GM18511 (cell line): ENCODE measurements around the gene CYP3A7.
"Not testable (repeated sequence)": the region's sequence is repeated elsewhere in the genome, so short reads cannot be mapped to it uniquely, and the experiment has no call there.

Experiments
- ATAC-seq: cut with Tn5 transposase; IDR thresholded peaks from one replicate; pipeline ENCODE4 v1.9.1; 2021; ENCODE audit warnings: mild to moderate bottlenecking, moderate library complexity; ENCODE audit not compliant: unreplicated experiment

Gene CYP3A7

DNA sequence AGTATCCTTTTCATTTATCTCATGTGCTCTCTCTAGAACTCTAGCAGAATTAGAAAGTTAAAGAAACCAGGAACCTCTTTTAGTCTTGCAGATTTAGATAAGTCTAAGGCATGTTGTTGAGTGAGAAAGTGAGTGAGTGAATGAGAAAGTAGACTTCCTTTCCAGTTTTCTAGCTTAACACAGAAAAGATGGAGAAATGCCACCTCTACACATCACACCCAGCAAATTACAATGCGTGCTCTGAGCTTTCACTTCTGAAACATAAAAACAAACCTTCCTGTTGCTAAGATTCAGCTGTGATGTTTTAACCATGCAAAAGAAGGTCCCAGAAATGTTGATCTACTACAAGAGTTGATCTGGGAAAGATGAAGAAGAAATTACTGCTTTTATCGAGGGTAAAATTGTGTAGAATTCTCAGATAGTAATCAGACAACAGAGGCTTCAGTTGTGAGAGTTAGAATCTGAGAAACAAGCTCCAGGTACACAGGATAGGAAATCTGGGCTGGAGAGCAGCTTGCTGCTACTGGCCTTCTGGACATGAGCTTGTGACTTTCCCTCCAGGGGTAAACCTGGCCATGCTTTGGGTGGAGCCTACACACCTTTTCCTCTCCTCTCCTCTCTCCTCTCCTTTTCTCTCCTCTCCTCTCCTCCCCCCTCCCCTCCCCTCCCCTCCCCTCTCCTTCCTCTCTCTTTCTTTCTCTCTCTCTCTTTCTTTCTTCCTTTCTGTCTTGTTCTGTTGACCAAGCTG, 59.8 kb downstream of the CYP3A7 start:
- ATAC-seq: no peak

DNA sequence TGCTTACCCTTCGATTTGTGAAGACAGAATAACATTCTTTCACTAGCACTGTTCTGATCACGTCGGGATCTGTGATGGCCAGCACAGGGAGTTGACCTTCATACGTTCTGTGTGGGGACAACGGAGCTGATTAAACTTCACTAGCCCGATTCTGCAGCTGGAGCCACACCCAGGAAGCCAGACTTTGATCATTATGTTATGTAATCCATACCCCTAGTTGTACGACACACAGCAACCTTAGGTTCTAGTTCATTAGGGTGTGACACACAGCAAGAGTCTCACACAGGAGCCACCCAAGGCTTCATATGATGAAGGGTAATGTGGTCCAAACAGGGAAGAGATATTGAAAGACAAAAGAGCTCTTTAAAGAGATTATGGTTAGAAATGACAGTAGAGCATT, 62.4 kb downstream of the CYP3A7 start:
- ATAC-seq: no peak

GRCh38 chr7:99669782-99670181, 65.2 kb downstream of the CYP3A7 start:
- ATAC-seq: no peak

DNA sequence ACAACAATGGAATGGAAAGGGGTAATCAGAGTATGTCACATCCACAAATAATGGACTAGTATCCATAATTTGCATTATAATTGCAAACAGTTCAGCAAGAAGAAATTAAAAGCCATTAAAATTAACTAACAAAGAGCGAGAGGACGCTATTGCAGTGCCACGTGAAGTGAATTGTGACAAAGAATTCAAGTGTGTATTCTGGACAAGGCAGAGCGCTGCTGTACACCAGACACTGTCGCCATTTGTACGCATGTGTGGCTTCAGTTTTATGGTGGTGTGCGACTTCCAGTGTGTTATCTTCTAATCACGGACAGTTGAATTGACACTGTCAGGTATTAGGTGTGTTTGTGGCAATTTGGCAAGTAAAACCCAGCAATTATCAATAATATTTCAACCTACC, 66.5 kb downstream of the CYP3A7 start:
- ATAC-seq: no peak

DNA sequence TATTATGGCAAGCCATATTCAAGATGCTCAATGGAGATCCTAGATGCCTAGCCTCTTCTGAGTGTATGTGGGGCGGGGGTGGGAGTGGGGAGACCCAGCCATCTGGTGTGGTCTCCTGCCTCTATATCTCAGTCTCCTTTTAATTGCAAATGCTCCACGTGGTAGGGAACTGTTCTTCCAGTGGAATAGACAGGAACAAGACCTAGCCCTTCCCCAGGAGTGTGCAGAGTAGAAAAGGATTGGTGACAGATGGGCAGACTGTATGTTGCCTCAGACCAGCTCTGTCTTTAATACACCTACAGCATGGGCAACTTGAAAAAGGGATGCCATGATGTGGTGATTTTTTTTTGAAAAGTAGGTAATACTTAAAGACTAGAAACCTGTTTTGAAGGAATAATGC, 67.8 kb downstream of the CYP3A7 start:
- ATAC-seq: no peak

- ATAC-seq: no peak
Observed at GRCh38 chr7:99666013-99666395, 69.0 kb downstream of the CYP3A7 start.

- no peak for ATAC-seq
Observed at GRCh38 chr7:99665312-99666012, 69.5 kb downstream of the CYP3A7 start.

DNA sequence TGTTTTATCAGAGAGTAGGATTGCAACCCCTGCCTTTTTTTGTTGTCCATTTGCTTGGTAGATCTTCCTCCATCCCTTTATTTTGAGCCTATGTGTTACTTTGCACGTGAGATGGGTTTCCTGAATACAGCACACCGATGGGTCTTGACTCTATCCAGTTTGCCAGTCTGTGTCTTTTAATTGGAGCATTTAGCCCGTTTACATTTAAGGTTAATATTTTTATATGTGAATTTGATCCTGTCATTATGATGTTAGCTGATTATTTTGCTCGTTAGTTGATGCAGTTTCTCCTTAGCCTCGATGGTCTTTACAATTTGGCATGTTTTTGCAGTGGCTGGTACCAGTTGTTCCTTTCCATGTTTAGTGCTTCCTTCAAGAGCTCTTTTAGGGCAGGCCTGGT, 77.1 kb downstream of the CYP3A7 start:
- not testable (repeated sequence) for ATAC-seq
